Activated T-cell treated with anti-CD3 and anti-CD28 coated beads, Interleukin-2, amount 50 U/mL, for 24 hours (primary cell): ENCODE data around the gene TESMIN.
A peak's percentile ranks its signal among the peaks of the same experiment; 100 is the strongest.

Source experiments
- DNase-seq: peaks from one replicate; pipeline ENCODE4 v3.0.0-alpha.2; 2020
- H3K27ac Mint-ChIP-seq: 2 replicates; pipeline ENCODE4 v1.8.0; 2020; ENCODE audit warnings: mild to moderate bottlenecking, mixed read lengths
- H3K27me3 Mint-ChIP-seq: 2 replicates; pipeline ENCODE4 v1.8.0; 2020; ENCODE audit warnings: mixed read lengths
- H3K36me3 Mint-ChIP-seq: 2 replicates; pipeline ENCODE4 v1.8.0; 2020; ENCODE audit warnings: low read depth, mixed read lengths
- H3K4me1 Mint-ChIP-seq: 2 replicates; pipeline ENCODE4 v1.8.0; 2020; ENCODE audit warnings: low read depth, mixed read lengths
- H3K4me3 Mint-ChIP-seq: 2 replicates; pipeline ENCODE4 v1.8.0; 2020; ENCODE audit warnings: mild to moderate bottlenecking, moderate library complexity, mixed read lengths
- H3K9me3 Mint-ChIP-seq: 2 replicates; pipeline ENCODE4 v1.8.0; 2020; ENCODE audit warnings: mixed read lengths

The TESMIN gene

DNA sequence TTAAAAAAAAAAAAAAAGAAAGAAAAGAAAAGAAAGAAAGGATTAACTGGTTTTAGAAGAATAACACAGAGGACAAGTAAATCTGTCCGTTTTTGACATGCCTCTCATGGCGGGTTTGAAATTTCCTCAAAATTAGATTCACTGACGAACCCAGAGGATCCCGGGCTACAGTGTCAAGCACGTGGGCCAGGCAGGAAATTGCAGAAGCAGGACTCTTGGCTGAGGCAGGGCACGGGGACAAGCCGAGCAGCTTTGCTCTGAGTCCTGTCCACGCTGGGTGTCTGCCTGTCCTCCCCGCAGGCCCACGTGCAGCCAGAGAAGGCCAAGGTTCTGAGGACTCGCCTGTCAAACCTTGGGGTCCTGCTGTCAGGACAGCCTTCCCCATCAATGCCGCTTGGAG is 42.3 kb downstream of the TESMIN start:
- H3K27ac Mint-ChIP-seq: no peak overlapping the region
- H3K36me3 Mint-ChIP-seq: no peaks in the 10 kb centered on the region

DNA sequence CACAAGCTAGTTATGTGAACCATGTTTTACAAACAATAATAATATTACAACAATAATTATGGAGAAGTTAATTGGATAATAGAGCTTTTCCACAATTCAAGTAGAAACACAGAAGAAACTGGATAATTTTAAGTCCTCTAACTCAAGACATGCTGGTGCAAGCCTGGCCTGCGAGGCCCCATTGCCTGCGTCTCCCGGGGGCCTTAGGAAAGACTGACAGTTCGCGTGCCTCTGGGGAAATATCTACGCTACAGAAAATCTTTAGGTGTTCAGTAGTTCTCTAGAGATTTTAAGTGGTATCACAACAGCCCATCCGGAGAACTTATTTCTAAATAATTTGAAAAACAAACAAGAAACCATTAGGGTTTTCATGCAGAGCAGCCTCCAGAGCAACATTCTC is 43.8 kb downstream of the TESMIN start:
- Mint-ChIP-seq H3K9me3 (no peaks in the 10 kb centered on the region), H3K27ac (no peak overlapping the region), H3K27me3 (no peaks in the 10 kb centered on the region), H3K36me3 (no peaks in the 10 kb centered on the region), H3K4me3 (no peak overlapping the region), H3K4me1 (no peaks in the 10 kb centered on the region)
- DNase-seq: no peak

More for the DNA sequence above, 42.3 kb downstream of the TESMIN start:
- no peaks in the 10 kb centered on the region for H3K9me3 Mint-ChIP-seq
- no peak overlapping the region for H3K4me3 Mint-ChIP-seq
- no peak for DNase-seq
- no peaks in the 10 kb centered on the region for H3K4me1 Mint-ChIP-seq
- H3K27me3 Mint-ChIP-seq: no peaks in the 10 kb centered on the region

DNA sequence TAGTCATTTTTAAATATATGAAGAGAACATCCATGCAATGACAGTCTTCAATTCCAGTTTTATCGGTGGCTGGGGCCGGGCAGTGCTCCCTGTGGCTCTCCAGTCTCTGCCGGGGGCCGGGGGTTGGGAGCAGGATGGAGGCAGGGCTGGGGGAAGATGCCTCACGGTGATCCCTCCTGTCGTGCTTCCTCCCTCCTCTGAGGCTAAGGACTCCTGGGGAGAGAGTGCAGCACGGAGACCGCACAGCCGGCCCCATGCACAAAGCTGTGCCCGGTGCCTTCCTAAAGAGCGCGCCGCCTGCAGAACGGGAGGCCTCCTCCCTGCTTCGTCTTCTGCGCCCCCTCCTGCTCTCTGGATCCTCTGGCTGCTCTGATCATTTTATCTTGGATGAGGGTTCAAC is 46.4 kb downstream of the TESMIN start:
- Mint-ChIP-seq H3K9me3 (no peaks in the 10 kb centered on the region), H3K4me3 (no peak overlapping the region), H3K4me1 (no peaks in the 10 kb centered on the region), H3K27me3 (no peaks in the 10 kb centered on the region), H3K36me3 (no peaks in the 10 kb centered on the region), H3K27ac (no peak overlapping the region)
- no peak for DNase-seq

DNA sequence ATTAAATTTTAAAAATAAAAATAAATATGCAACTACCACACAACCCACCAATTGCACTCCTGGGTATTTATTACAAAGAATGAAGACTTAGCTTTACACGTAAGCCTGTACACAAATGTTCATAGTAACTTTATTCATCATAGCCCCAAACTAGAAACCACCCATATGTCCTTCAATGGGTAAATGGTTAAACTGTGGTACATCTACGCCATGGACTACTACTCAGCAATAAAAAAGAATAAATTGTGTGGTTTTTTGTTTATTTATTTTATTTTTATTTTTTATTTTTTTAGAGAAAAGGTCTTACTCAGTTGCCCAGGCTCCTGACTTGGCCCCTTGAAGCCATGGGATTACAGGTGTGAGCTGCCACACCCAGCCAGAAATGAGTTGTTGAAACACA is 52.3 kb downstream of the TESMIN start:
- H3K4me3 Mint-ChIP-seq: no peak overlapping the region
- no peak overlapping the region for H3K27ac Mint-ChIP-seq
- no peak for DNase-seq
- H3K27me3 Mint-ChIP-seq: peaks cover 9% of the 10 kb centered on the region
- peaks cover 6% of the 10 kb centered on the region for H3K9me3 Mint-ChIP-seq
- H3K36me3 Mint-ChIP-seq: no peaks in the 10 kb centered on the region
- no peaks in the 10 kb centered on the region for H3K4me1 Mint-ChIP-seq

DNA sequence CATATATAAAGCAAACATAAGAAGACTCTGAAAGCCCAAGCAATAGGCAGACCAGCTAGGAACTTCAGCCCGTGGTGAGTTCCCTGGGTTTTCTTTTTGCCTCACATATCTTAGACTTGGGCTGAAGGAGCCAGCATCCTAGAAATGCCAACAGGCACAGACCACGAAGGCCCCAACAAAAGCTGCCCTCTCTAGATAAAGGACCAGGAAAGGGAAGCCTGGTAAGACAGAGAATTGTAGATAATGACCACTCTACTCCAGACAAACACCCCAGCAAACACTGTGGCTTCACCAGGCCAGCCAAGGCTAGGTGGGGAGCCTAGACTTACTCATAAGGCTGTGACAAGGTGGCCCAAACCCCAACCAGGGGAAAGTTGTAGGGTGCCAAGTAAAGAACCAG is 55.8 kb downstream of the TESMIN start:
- Mint-ChIP-seq H3K27ac (no peak overlapping the region), H3K36me3 (no peaks in the 10 kb centered on the region), H3K27me3 (peaks cover 9% of the 10 kb centered on the region), H3K4me3 (no peak overlapping the region), H3K9me3 (peaks cover 6% of the 10 kb centered on the region), H3K4me1 (peaks cover 10% of the 10 kb centered on the region)
- no peak for DNase-seq

DNA sequence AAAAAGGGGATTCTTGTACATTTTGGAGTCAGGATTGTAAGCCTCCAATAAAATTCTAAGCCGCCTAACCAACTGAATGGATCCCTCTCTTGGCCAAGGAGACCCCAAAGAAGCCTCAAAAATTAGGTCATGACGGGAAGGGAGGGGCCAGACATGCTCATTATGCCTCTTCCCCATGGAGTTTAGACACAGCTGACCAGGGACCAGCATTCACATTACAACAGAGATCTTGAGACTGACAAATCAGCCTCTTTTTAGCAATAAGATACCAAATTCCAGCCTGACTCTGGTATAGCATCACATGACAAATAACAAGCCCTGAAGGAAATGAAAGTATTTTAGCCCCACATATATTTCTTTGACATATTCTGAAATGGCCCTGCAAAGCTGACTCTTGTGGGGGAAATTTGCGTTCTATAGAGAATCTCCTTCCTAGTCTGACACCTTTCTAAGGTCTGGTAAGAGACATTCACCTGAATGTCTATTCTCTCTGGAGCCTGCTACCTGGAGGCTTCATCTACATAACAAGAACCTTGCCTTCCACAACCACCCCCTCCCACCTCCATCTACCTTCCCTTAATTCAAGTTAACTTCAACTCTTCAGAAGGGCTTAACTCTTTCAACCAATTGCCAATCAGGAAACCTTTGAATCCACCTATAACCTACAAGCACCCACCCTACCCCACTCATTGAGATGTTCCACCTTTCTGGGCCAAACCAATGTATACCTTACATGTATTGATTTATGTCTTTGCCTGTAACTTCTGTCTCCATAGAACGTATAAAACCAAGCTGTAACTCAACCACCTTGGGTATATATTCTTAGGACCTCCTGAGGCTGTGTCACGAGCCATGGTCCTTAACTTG is 56.7 kb downstream of the TESMIN start:
- H3K9me3 Mint-ChIP-seq: peaks cover 6% of the 10 kb centered on the region
- no peak overlapping the region for H3K4me3 Mint-ChIP-seq
- H3K27me3 Mint-ChIP-seq: peaks cover 8% of the 10 kb centered on the region
- no peak for DNase-seq
- peaks cover 18% of the 10 kb centered on the region for H3K4me1 Mint-ChIP-seq
- H3K36me3 Mint-ChIP-seq: no peaks in the 10 kb centered on the region
- no peak overlapping the region for H3K27ac Mint-ChIP-seq

DNA sequence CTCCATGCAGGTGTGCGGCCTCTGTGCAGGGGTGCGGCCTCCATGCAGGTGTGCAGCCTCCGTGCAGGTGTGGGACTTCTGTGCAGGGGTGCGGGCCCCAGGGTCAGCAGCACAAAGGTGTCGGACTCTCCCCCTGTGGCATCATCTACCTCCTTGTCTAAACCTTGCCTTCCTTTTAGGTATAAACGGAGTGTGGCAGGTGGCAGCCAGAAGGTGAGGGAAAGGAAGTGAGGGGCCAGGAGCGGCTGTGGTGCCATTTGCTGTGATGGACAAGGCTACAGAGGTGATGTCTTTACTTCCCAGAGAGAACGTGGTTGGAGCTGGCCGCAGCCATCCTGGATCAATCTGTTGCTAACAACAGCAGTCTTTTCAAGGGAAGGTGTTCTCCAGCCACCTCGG is 57.8 kb downstream of the TESMIN start:
- DNase-seq: no peak
- H3K27me3 Mint-ChIP-seq: peaks cover 6% of the 10 kb centered on the region
- H3K9me3 Mint-ChIP-seq: peaks cover 6% of the 10 kb centered on the region
- no peaks in the 10 kb centered on the region for H3K36me3 Mint-ChIP-seq
- H3K27ac Mint-ChIP-seq: no peak overlapping the region
- peaks cover 20% of the 10 kb centered on the region for H3K4me1 Mint-ChIP-seq
- H3K4me3 Mint-ChIP-seq: no peak overlapping the region

DNA sequence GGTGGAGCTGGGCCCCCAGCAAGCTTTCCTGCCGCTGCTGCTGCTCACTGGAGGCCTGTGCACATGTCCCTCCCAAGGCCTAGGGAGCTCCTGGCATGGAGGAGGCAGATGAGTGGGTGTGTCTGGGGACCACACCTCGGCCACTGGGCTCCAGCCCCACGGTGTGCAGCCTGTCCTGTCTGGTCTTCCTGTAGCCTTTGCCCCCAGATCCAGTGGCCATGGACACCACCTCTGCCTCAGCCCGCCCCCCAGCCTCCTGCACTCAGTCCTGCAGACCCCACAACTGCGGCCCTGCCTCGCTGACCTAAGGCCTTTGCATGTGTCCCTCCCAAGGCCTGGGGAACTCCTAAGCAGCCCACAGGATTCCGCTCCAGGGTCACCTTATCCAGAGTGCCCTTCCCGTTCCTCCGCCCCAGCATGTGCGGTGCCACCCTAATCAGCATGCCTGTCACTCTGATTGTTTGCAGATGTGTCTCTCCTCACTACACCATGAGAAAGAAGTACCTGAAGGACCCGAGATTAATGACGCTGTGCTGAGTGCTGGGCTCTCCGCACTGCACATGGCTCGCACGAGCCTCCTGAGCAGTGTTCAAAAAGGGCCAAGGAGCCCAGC is 58.3 kb downstream of the TESMIN start:
- Mint-ChIP-seq H3K9me3 (peaks cover 6% of the 10 kb centered on the region), H3K27ac (no peak overlapping the region), H3K4me3 (no peak overlapping the region), H3K4me1 (peaks cover 20% of the 10 kb centered on the region), H3K36me3 (no peaks in the 10 kb centered on the region), H3K27me3 (peaks cover 6% of the 10 kb centered on the region)
- no peak for DNase-seq

DNA sequence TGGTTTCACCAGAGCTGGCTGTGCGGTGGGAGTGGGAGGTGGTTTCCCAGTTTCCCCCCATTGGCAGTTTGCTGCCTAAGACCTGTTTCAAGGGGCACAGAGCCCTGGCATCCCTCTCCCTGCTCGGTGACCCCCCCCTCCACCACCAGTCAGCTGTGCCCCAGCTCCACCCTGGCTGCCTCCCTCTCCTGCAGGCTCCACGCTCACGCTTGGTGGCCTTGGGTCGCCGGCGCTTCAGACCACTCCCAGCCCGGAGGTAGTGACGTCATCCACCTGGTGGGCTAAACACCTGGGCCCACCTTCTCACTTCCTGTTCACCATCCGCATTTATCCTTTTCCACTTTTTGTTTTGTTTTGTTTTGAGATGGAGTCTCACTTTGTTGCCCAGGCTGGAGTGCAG is 59.2 kb downstream of the TESMIN start:
- H3K9me3 Mint-ChIP-seq: peaks cover 6% of the 10 kb centered on the region
- H3K27ac Mint-ChIP-seq: no peak overlapping the region
- peaks cover 6% of the 10 kb centered on the region for H3K27me3 Mint-ChIP-seq
- no peaks in the 10 kb centered on the region for H3K36me3 Mint-ChIP-seq
- no peak for DNase-seq
- no peak overlapping the region for H3K4me3 Mint-ChIP-seq
- peaks cover 20% of the 10 kb centered on the region for H3K4me1 Mint-ChIP-seq

DNA sequence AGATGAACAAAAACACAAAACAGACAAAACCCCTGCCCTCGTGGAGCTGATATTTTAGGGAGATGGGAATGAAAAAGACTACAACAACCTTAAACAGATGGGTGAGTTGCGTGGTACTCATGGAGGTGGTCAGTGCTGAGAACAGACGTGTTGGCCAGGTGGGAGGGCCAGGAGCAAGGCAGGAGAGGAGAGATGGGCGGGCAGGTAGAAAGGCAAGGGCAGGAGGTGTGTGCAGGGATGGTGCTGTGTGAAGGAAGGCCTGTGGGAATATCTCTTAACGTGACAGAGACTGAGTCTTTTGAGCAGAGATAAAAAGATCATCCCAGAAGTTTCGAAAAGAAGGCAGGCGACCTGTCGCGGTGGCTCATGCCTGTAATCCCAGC is 59.9 kb downstream of the TESMIN start:
- peaks cover 20% of the 10 kb centered on the region for H3K4me1 Mint-ChIP-seq
- DNase-seq: no peak
- H3K9me3 Mint-ChIP-seq: peaks cover 3% of the 10 kb centered on the region
- peaks cover 11% of the 10 kb centered on the region for H3K27me3 Mint-ChIP-seq
- H3K27ac Mint-ChIP-seq: no peak overlapping the region
- H3K36me3 Mint-ChIP-seq: no peaks in the 10 kb centered on the region
- no peak overlapping the region for H3K4me3 Mint-ChIP-seq

DNA sequence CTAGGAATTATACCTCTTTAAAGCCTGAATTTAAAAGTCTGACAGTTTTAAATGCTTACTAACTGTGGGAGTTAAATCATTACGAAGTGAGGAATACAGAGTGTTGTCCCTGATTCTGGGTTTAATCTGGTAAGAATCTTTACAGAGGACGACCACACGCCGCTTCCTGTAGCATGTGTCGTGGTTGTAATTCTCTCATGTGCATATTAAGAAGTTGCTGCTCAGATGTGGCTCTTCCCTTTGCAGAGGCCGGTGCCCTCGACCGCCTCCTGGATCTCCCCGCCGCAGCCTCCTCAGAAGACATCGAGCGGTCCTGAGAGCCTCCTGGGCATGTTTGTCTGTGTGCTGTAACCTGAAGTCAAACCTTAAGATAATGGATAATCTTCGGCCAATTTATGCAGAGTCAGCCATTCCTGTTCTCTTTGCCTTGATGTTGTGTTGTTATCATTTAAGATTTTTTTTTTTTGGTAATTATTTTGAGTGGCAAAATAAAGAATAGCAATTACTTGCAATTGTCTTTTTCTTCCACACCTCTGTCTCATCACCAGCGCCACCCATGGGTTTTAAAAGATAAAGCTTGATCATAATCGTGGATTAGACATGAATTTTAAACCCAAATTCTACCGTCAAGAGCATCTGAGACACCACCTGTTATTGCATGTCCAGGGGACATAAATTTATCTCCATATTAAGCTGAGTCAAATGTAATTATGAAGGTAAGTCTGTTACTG is 60.5 kb downstream of the TESMIN start:
- DNase-seq: no peak
- Mint-ChIP-seq H3K4me1 (peaks cover 20% of the 10 kb centered on the region), H3K9me3 (no peaks in the 10 kb centered on the region), H3K4me3 (peak overlapping the region; percentile 41), H3K27ac (no peak overlapping the region), H3K36me3 (no peaks in the 10 kb centered on the region), H3K27me3 (peaks cover 16% of the 10 kb centered on the region)

DNA sequence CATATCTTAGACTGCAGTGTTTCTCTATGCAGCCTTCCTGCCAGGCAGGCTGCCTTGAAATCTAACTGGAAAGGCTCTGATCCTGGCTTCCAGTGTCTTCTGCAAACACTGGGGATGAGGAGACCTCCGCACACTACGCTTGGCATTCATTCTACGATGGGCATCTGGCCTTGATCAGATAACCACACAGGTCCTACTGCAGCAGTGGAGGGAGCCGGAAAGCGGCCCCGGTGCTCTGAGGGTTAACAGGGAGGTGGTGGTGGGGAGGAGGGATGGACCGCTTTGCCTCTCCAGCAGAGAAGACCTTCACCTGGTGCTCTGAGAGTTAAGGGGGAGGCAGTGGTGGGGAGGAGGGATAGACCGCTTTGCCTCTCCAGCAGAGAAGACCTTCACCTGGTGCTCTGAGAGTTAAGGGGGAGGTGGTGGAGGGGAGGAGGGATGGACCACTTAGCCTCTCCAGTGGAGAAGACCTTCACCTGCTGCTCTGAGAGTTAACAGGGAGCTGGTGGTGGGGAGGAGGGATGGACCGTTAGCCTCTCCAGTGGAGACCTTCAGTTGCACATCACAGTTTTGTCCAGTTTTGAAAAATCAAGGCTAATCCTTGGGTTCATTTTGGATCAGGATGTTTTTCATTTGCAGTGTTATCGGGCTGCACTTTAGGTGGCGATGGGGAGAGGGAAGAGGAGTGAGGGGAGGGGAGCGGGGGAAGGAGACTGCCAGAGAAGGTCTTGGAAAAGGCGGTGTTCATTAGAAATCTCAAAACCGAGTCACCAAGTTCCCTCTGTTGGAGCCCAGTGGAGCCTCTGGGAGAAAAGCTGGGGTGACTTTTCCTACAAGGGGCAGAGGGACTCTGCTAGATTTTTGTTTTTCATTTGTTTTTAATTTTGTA is 61.3 kb downstream of the TESMIN start:
- Mint-ChIP-seq H3K9me3 (no peaks in the 10 kb centered on the region), H3K4me1 (peaks cover 20% of the 10 kb centered on the region), H3K4me3 (no peak overlapping the region), H3K36me3 (no peaks in the 10 kb centered on the region), H3K27me3 (peaks cover 25% of the 10 kb centered on the region), H3K27ac (no peak overlapping the region)
- no peak for DNase-seq

DNA sequence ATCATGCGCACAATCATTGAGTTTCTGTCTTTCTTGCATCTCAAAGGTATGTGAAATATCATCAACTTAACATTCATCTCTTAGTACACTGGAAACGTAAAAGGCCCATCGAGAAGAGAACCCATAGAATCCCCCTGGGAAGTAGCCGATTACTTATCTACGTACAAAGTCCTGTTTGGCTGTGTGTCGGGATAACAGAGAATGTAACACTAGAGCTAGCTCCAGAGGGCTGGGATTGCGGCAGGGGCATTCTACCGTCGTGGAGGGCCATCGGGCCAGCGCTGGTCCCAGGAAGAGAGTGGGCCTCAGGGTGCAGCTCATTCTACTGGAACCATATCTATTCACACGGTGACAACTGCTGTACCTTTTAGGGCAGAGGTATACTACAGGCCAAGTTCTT is 62.4 kb downstream of the TESMIN start:
- DNase-seq: no peak
- no peaks in the 10 kb centered on the region for H3K36me3 Mint-ChIP-seq
- H3K27me3 Mint-ChIP-seq: peaks cover 29% of the 10 kb centered on the region
- H3K27ac Mint-ChIP-seq: no peak overlapping the region
- no peaks in the 10 kb centered on the region for H3K9me3 Mint-ChIP-seq
- no peak overlapping the region for H3K4me3 Mint-ChIP-seq
- H3K4me1 Mint-ChIP-seq: peaks cover 20% of the 10 kb centered on the region

DNA sequence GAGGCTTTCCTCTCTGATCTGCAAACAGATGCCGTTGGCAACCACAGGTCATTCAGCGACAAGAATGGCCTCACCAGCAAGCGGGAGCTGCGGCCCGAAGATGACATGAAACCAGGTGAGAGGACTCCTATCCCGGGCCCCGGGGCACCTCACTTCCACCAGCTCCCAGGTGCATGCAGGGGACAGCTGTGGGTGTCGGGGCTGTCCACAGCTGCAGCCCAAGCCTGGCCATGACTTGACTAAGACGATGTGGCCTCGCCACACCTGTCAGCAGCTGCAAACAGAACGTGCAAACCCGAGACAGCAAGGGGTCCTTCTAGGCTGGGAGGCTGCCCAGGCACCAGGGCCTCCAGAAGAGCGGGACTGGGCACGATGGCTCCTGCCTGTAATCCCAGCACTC is 63.3 kb downstream of the TESMIN start:
- no peak overlapping the region for H3K4me3 Mint-ChIP-seq
- no peak for DNase-seq
- H3K36me3 Mint-ChIP-seq: no peaks in the 10 kb centered on the region
- H3K27ac Mint-ChIP-seq: no peak overlapping the region
- no peaks in the 10 kb centered on the region for H3K9me3 Mint-ChIP-seq
- peaks cover 38% of the 10 kb centered on the region for H3K27me3 Mint-ChIP-seq
- peaks cover 20% of the 10 kb centered on the region for H3K4me1 Mint-ChIP-seq
